Activated naive CD4-positive, alpha-beta T cell treated with anti-CD3 and anti-CD28 coated beads, Interleukin-2, amount 50 U/mL, for 24 hours (primary cell): ENCODE results near the gene CAMKMT.

Experiments used
- H3K27ac Mint-ChIP-seq: one replicate; pipeline ENCODE4 v1.8.0; 2021; ENCODE audit warnings: mild to moderate bottlenecking, mixed read lengths
- H3K27me3 Mint-ChIP-seq: one replicate; pipeline ENCODE4 v1.8.0; 2021; ENCODE audit warnings: mixed read lengths
- H3K36me3 Mint-ChIP-seq: one replicate; pipeline ENCODE4 v1.8.0; 2021; ENCODE audit warnings: mixed read lengths
- H3K4me1 Mint-ChIP-seq: one replicate; pipeline ENCODE4 v1.8.0; 2021; ENCODE audit warnings: mixed read lengths
- H3K4me3 Mint-ChIP-seq: one replicate; pipeline ENCODE4 v1.8.0; 2021; ENCODE audit warnings: mild to moderate bottlenecking, mixed read lengths
- H3K9me3 Mint-ChIP-seq: one replicate; pipeline ENCODE4 v1.8.0; 2021; ENCODE audit warnings: mixed read lengths

Gene CAMKMT

GRCh38 chr2:44537264-44537663 lies 175.5 kb downstream of the CAMKMT start:
- H3K4me1 Mint-ChIP-seq, result peaks cover 3% of the 10 kb centered on the region
- H3K27ac Mint-ChIP-seq, result no peak overlapping the region
- H3K4me3 Mint-ChIP-seq, result no peak overlapping the region
- H3K9me3 Mint-ChIP-seq, result peaks cover 9% of the 10 kb centered on the region
- H3K27me3 Mint-ChIP-seq, result no peaks in the 10 kb centered on the region
- peaks cover 10% of the 10 kb centered on the region for H3K36me3 Mint-ChIP-seq

DNA sequence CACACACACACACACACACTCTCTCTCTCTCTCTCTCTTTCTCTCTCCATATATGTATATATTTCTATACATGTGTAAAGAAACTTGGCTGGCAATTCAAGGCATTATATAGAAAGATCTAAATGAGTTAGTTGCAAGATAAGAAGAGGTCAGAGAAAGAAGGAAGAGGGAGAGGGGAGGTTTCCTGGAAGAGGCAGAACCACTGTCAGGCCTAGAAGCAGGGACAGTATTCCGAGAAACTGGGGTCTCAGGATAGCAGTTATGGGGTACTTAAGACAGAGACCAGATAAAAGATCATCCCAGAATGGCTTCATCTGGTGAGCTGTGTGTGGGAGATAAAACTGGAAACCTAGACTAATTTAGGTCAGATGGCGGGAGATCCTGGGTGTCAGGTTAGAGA lies 180.8 kb downstream of the CAMKMT start:
- Mint-ChIP-seq H3K9me3 (no peaks in the 10 kb centered on the region), H3K4me1 (no peaks in the 10 kb centered on the region), H3K4me3 (no peak overlapping the region), H3K36me3 (peaks cover 3% of the 10 kb centered on the region), H3K27ac (no peak overlapping the region), H3K27me3 (no peaks in the 10 kb centered on the region)

- Mint-ChIP-seq H3K4me1 (no peaks in the 10 kb centered on the region), H3K9me3 (no peaks in the 10 kb centered on the region), H3K36me3 (peaks cover 3% of the 10 kb centered on the region), H3K27me3 (no peaks in the 10 kb centered on the region), H3K4me3 (no peak overlapping the region), H3K27ac (no peak overlapping the region)
These were observed 182.3 kb downstream of the CAMKMT start for GRCh38 chr2:44543773-44544725.

GRCh38 chr2:44545005-44545404 lies 183.3 kb downstream of the CAMKMT start:
- Mint-ChIP-seq H3K27ac (no peak overlapping the region), H3K9me3 (no peaks in the 10 kb centered on the region), H3K36me3 (peaks cover 7% of the 10 kb centered on the region), H3K27me3 (no peaks in the 10 kb centered on the region), H3K4me3 (no peak overlapping the region), H3K4me1 (no peaks in the 10 kb centered on the region)

GRCh38 chr2:44546459-44547127 lies 184.8 kb downstream of the CAMKMT start:
- Mint-ChIP-seq H3K4me3 (no peak overlapping the region), H3K9me3 (no peaks in the 10 kb centered on the region), H3K4me1 (no peaks in the 10 kb centered on the region), H3K36me3 (peaks cover 10% of the 10 kb centered on the region), H3K27ac (no peak overlapping the region), H3K27me3 (no peaks in the 10 kb centered on the region)

DNA sequence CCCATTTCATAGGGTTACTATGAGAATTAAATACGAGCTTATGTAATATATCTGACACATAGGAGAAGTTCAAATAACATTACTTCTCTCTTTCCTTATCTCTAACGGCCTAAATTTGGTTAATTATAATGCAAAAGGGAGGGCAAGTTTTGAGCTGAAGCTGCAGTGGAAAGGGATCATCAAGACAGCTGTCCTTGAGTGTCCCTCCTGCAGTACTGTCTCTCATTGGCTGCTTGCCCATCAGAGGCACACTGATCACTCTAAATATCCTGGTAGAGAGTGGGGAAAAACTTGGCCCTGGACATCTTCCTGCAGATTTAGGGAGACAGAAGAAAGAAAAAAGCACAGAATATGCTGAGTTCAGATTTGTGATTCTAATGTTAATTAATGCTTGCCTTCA lies 186.0 kb downstream of the CAMKMT start:
- no peak overlapping the region for H3K27ac Mint-ChIP-seq
- H3K27me3 Mint-ChIP-seq, result no peaks in the 10 kb centered on the region
- H3K4me3 Mint-ChIP-seq, result no peak overlapping the region
- H3K4me1 Mint-ChIP-seq, result no peaks in the 10 kb centered on the region
- no peaks in the 10 kb centered on the region for H3K9me3 Mint-ChIP-seq
- H3K36me3 Mint-ChIP-seq, result peaks cover 14% of the 10 kb centered on the region

- Mint-ChIP-seq H3K4me1 (no peaks in the 10 kb centered on the region), H3K27me3 (no peaks in the 10 kb centered on the region), H3K4me3 (no peak overlapping the region), H3K9me3 (no peaks in the 10 kb centered on the region), H3K27ac (no peak overlapping the region), H3K36me3 (peaks cover 14% of the 10 kb centered on the region)
These were observed 186.7 kb downstream of the CAMKMT start for GRCh38 chr2:44548221-44549098.

DNA sequence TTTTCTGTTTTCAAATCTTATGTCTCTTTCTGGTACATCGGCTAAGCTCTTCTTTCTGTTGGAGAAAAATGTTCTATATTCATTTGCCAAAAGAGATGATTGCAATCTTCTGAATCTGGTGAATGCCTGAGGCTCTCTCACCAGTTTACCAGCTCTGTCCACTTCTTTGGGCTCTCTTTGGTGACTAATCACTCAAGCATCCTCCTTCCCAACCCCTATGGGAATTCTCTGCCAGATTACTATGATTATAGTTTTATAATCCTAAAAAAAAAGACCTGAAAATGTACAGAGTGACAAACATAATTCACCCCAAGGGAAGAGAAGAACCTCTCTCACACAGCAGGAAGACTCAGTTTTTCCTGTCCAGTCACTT lies 187.3 kb downstream of the CAMKMT start:
- Mint-ChIP-seq H3K36me3 (peaks cover 16% of the 10 kb centered on the region), H3K4me1 (no peaks in the 10 kb centered on the region), H3K9me3 (no peaks in the 10 kb centered on the region), H3K27ac (no peak overlapping the region), H3K4me3 (no peak overlapping the region), H3K27me3 (no peaks in the 10 kb centered on the region)

- Mint-ChIP-seq H3K9me3 (no peaks in the 10 kb centered on the region), H3K27ac (no peak overlapping the region), H3K4me1 (no peaks in the 10 kb centered on the region), H3K27me3 (no peaks in the 10 kb centered on the region), H3K36me3 (peaks cover 16% of the 10 kb centered on the region), H3K4me3 (no peak overlapping the region)
These were observed 188.1 kb downstream of the CAMKMT start for GRCh38 chr2:44549856-44550255.

DNA sequence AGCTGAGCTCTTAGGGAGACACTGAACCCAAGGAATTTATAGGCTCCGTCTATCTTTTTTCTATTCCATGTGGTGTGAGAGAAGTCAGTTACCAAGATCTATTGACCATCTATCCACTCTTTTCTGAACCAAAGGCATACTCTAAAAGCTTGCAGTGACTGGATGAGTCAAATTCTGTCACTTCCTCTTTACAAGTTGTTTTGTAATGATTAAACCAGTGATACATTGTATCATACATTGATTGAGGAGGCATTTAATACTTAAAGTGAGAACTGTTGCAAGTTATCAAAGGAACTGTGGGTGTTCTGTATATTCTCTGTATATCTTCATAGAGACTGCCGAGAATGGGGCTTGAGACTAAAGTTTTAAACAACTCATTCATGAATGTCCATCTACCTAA lies 188.8 kb downstream of the CAMKMT start:
- no peaks in the 10 kb centered on the region for H3K9me3 Mint-ChIP-seq
- H3K27me3 Mint-ChIP-seq, result no peaks in the 10 kb centered on the region
- no peaks in the 10 kb centered on the region for H3K4me1 Mint-ChIP-seq
- no peak overlapping the region for H3K4me3 Mint-ChIP-seq
- H3K36me3 Mint-ChIP-seq, result peaks cover 20% of the 10 kb centered on the region
- H3K27ac Mint-ChIP-seq, result no peak overlapping the region

GRCh38 chr2:44551497-44551896 lies 189.8 kb downstream of the CAMKMT start:
- Mint-ChIP-seq H3K4me3 (no peak overlapping the region), H3K27me3 (no peaks in the 10 kb centered on the region), H3K27ac (no peak overlapping the region), H3K9me3 (no peaks in the 10 kb centered on the region), H3K4me1 (no peaks in the 10 kb centered on the region), H3K36me3 (peaks cover 20% of the 10 kb centered on the region)

- H3K27me3 Mint-ChIP-seq, result no peaks in the 10 kb centered on the region
- H3K9me3 Mint-ChIP-seq, result no peaks in the 10 kb centered on the region
- H3K4me3 Mint-ChIP-seq, result no peak overlapping the region
- no peaks in the 10 kb centered on the region for H3K4me1 Mint-ChIP-seq
- peaks cover 30% of the 10 kb centered on the region for H3K36me3 Mint-ChIP-seq
- H3K27ac Mint-ChIP-seq, result no peak overlapping the region
These were observed 191.7 kb downstream of the CAMKMT start for GRCh38 chr2:44553456-44553855.

- Mint-ChIP-seq H3K36me3 (peaks cover 26% of the 10 kb centered on the region), H3K9me3 (no peaks in the 10 kb centered on the region), H3K27ac (no peak overlapping the region), H3K4me1 (no peaks in the 10 kb centered on the region), H3K4me3 (no peak overlapping the region), H3K27me3 (no peaks in the 10 kb centered on the region)
These were observed 194.0 kb downstream of the CAMKMT start for GRCh38 chr2:44555700-44556099.

GRCh38 chr2:44559108-44559507 lies 197.4 kb downstream of the CAMKMT start:
- no peaks in the 10 kb centered on the region for H3K4me1 Mint-ChIP-seq
- H3K36me3 Mint-ChIP-seq, result peaks cover 21% of the 10 kb centered on the region
- no peak overlapping the region for H3K27ac Mint-ChIP-seq
- H3K27me3 Mint-ChIP-seq, result no peaks in the 10 kb centered on the region
- H3K4me3 Mint-ChIP-seq, result no peak overlapping the region
- no peaks in the 10 kb centered on the region for H3K9me3 Mint-ChIP-seq

DNA sequence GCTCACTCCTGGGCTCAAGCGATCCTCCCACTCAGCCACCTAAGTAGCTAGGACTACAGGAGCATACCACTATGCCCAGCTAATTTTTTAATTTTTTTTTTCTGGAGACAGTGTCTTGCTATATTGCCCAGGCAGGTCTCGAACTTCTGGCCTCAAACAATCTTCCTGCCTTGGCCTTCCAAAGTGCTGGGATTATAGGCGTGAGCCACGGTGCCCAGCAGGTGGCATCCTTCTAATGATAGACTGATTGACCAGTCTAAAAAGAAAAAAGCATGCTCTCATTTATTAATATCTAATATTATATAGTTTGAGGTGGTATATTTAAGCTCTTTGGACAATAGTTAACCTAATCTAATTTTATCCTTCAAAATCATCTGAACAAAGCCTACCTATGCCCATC lies 198.6 kb downstream of the CAMKMT start:
- Mint-ChIP-seq H3K27ac (no peak overlapping the region), H3K9me3 (no peaks in the 10 kb centered on the region), H3K36me3 (peaks cover 18% of the 10 kb centered on the region), H3K4me3 (no peak overlapping the region), H3K4me1 (no peaks in the 10 kb centered on the region), H3K27me3 (no peaks in the 10 kb centered on the region)
